ENCODE data around the gene VTN.
A peak's percentile ranks its signal among the peaks of the same experiment; 100 is the strongest.
"Not testable (repeated sequence)": the region's sequence is repeated elsewhere in the genome, so short reads cannot be mapped to it uniquely, and the experiment has no call there.

The VTN gene

GRCh38 chr17:28342313-28342712, 27.8 kb downstream of the VTN start:
- H3K4me3 ChIP-seq (ENCODE audit: low read length): no peak overlapping the region
- no peaks in the 10 kb centered on the region for H3K4me1 ChIP-seq (ENCODE audit: control insufficient read depth, insufficient read depth, low read length)
- WGBS (ENCODE audit: insufficient coverage, insufficient read length): no CpG with 5 or more reads among the region's 14 CpGs
- H3K9me3 ChIP-seq (ENCODE audit: control insufficient read depth, insufficient read depth, low read length): no peaks in the 10 kb centered on the region
- no peak overlapping the region for H3K27ac ChIP-seq (ENCODE audit: low read length)
- H3K36me3 ChIP-seq (ENCODE audit: control insufficient read depth, insufficient read depth, low read length): peaks cover 28% of the 10 kb centered on the region
- H3K27me3 ChIP-seq (ENCODE audit: control insufficient read depth, insufficient read depth, low read length): no peaks in the 10 kb centered on the region
- DNase-seq (ENCODE audit: low read depth, low spot score): no peak

DNA sequence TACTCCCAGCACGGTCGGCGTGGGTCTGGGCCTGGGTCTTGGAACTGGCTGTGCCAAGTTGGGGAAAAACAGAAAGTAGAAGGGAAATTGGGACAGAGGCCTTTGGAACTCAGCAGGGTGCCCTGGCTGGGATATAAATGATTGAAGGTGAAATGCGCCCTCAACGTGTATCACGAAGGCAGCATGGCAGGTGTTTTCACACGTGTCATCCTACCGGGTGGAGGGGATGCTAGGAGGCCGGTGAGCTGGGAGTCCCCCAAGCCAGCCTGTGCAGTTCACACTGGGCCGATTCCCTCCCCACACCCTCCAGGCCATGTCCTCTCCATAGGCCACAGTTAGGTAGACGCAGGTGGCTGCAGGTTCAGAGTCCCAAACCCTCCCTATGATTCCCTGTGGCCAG, 28.6 kb downstream of the VTN start:
- no peak for DNase-seq (ENCODE audit: low read depth, low spot score)
- Histone ChIP-seq H3K36me3 (ENCODE audit: control insufficient read depth, insufficient read depth, low read length) (peaks cover 28% of the 10 kb centered on the region), H3K27ac (ENCODE audit: low read length) (no peak overlapping the region), H3K9me3 (ENCODE audit: control insufficient read depth, insufficient read depth, low read length) (no peaks in the 10 kb centered on the region), H3K27me3 (ENCODE audit: control insufficient read depth, insufficient read depth, low read length) (no peaks in the 10 kb centered on the region), H3K4me3 (ENCODE audit: low read length) (no peak overlapping the region), H3K4me1 (ENCODE audit: control insufficient read depth, insufficient read depth, low read length) (no peaks in the 10 kb centered on the region)
- WGBS (ENCODE audit: insufficient coverage, insufficient read length): no CpG with 5 or more reads among the region's 11 CpGs

DNA sequence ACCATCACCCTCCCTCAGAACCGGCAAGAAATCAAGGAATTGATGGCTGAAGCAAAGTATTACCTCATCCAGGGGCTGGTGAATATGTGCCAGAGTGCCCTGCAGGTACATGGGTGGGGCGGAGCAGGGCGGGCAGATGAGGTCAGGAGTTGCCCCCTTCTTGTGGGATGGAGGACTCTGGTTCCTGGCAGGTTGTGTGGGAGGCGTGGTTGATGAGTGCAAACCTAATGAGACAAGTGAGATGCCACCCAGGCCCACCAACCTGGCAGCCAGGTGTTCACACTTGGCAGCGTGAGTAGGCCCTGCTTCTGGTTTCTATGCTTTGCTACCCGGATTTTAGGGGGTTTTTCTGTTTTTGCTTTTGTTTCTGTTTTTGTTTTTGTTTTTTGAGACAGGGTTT, 29.7 kb downstream of the VTN start:
- H3K27me3 ChIP-seq (ENCODE audit: control insufficient read depth, insufficient read depth, low read length): no peaks in the 10 kb centered on the region
- H3K9me3 ChIP-seq (ENCODE audit: control insufficient read depth, insufficient read depth, low read length): no peaks in the 10 kb centered on the region
- H3K36me3 ChIP-seq (ENCODE audit: control insufficient read depth, insufficient read depth, low read length): peaks cover 23% of the 10 kb centered on the region
- no peaks in the 10 kb centered on the region for H3K4me1 ChIP-seq (ENCODE audit: control insufficient read depth, insufficient read depth, low read length)
- no peak for DNase-seq (ENCODE audit: low read depth, low spot score)
- no peak overlapping the region for H3K27ac ChIP-seq (ENCODE audit: low read length)
- H3K4me3 ChIP-seq (ENCODE audit: low read length): no peak overlapping the region
- no CpG with 5 or more reads among the region's 6 CpGs for WGBS (ENCODE audit: insufficient coverage, insufficient read length)

GRCh38 chr17:28339431-28339830, 30.7 kb downstream of the VTN start:
- Histone ChIP-seq H3K27ac (ENCODE audit: low read length) (no peak overlapping the region), H3K4me3 (ENCODE audit: low read length) (no peak overlapping the region), H3K9me3 (ENCODE audit: control insufficient read depth, insufficient read depth, low read length) (no peaks in the 10 kb centered on the region), H3K36me3 (ENCODE audit: control insufficient read depth, insufficient read depth, low read length) (peaks cover 22% of the 10 kb centered on the region), H3K27me3 (ENCODE audit: control insufficient read depth, insufficient read depth, low read length) (no peaks in the 10 kb centered on the region), H3K4me1 (ENCODE audit: control insufficient read depth, insufficient read depth, low read length) (no peaks in the 10 kb centered on the region)
- no peak for DNase-seq (ENCODE audit: low read depth, low spot score)
- no CpG with 5 or more reads among the region's 15 CpGs for WGBS (ENCODE audit: insufficient coverage, insufficient read length)

DNA sequence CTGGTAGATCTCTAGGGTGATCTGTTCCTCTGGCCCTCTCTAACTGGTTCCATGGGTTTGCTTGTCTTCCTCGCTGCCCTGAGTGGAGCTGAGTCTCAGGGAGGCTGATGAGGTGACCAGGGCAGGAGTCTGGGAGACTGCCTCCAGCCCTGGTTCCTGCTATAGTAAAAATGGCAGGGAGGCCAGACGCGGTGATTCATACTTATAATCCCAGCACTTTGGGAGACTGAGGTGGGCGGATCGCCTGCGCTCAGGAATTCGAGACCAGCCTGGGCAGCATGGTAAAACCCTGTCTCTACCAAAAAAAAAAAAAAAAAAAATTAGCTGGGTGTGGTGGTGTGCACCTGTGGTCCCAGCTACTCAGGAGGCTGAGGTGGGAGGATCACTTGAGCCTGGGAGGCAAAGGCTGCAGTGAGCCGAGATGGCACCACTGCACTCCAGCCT, 31.3 kb downstream of the VTN start:
- WGBS (ENCODE audit: insufficient coverage, insufficient read length): no CpG with 5 or more reads among the region's 8 CpGs
- not testable (repeated sequence) for H3K27ac ChIP-seq (ENCODE audit: low read length)
- peaks cover 17% of the 10 kb centered on the region for H3K36me3 ChIP-seq (ENCODE audit: control insufficient read depth, insufficient read depth, low read length)

DNA sequence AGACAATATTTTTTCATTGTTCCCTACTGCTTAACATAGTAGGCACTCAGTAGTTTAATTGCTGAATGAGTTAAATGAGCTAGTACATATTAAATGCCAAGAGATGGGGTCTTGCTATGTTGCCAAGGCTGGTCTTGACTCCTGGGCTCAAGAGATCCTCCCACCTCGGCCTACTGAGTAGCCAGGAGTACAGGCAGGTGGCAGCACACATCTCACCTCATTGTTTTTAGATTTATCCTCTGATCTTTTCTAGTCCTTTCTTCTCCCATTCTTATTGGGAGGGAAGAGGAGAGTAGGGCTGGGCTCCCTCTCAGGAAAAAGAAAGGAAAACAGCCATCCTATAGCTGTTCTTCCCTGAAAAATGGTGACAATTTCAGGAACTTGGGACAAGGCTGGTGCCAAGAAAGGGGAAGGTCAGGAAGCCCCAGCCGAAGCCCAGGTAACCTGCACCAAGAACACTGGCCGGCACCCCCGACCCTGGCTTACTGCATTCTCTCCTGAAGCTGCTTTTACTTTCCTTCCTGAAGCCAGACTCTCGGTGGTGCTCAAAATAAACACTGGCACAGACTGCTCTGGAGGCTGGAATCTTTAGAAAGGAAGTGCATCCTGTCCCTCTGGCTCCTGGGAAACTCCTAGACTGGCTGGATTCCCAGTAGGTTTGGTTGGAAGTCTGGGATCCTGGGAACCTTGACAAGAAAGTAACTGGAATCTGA, 31.9 kb downstream of the VTN start:
- no peaks in the 10 kb centered on the region for H3K4me1 ChIP-seq (ENCODE audit: control insufficient read depth, insufficient read depth, low read length)
- no peaks in the 10 kb centered on the region for H3K9me3 ChIP-seq (ENCODE audit: control insufficient read depth, insufficient read depth, low read length)
- no CpG with 5 or more reads among the region's 5 CpGs for WGBS (ENCODE audit: insufficient coverage, insufficient read length)
- H3K4me3 ChIP-seq (ENCODE audit: low read length): no peak overlapping the region
- DNase-seq (ENCODE audit: low read depth, low spot score): no peak
- no peaks in the 10 kb centered on the region for H3K27me3 ChIP-seq (ENCODE audit: control insufficient read depth, insufficient read depth, low read length)
- H3K36me3 ChIP-seq (ENCODE audit: control insufficient read depth, insufficient read depth, low read length): peaks cover 15% of the 10 kb centered on the region
- no peak overlapping the region for H3K27ac ChIP-seq (ENCODE audit: low read length)

More for the DNA sequence above, 31.3 kb downstream of the VTN start:
- not testable (repeated sequence) for H3K27me3 ChIP-seq (ENCODE audit: control insufficient read depth, insufficient read depth, low read length); H3K4me3 ChIP-seq (ENCODE audit: low read length); H3K4me1 ChIP-seq (ENCODE audit: control insufficient read depth, insufficient read depth, low read length); DNase-seq (ENCODE audit: low read depth, low spot score); H3K9me3 ChIP-seq (ENCODE audit: control insufficient read depth, insufficient read depth, low read length)

DNA sequence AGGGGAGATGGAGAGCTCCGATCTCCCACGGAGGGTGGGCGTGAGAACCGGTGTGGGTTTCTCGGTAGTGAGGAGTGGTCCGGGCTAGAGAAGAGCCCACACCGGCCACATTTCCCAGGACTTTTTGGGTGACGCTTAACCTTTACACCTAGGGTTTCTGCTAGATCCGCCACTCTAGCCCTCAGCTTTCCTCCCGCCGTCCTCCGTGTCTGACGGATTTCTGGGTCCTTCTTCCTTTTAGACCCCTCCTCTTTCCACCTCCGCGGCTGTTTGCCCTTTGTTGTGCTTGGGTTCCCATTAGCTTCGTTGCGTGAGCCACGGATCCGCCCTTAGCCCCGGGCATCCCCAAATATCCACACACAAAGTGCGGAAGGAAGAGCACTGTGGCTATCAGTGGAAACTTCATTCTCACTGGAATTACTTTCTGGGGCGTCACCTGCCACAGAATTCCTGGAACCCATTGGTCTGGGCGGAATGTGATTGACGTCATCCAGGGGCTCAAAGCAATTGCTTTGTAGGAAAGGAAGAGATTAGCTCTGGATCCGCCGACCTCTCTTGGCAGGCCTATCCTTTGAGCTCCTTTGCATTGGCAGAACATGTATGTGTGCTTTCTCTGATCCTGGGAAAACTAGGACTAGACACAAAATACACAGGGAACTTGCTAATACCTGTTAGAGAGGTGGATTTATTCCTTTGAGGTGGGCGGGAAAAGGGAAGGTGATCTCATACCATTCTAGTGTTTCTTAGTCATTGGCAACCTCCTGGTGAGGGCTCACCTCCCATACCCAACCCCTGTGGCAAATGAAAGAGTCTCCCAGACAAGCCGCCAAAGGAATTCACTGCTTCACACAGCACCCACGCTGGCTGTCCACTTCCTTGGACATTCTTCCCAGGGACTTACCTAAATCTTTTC, 33.9 kb downstream of the VTN start:
- H3K36me3 ChIP-seq (ENCODE audit: control insufficient read depth, insufficient read depth, low read length): peaks cover 4% of the 10 kb centered on the region
- DNase-seq (ENCODE audit: low read depth, low spot score): peak; percentile 52
- no peaks in the 10 kb centered on the region for H3K4me1 ChIP-seq (ENCODE audit: control insufficient read depth, insufficient read depth, low read length)
- no CpG with 5 or more reads among the region's 29 CpGs for WGBS (ENCODE audit: insufficient coverage, insufficient read length)
- H3K9me3 ChIP-seq (ENCODE audit: control insufficient read depth, insufficient read depth, low read length): no peaks in the 10 kb centered on the region
- no peak overlapping the region for H3K27ac ChIP-seq (ENCODE audit: low read length)
- H3K4me3 ChIP-seq (ENCODE audit: low read length): peak overlapping the region; percentile 66
- H3K27me3 ChIP-seq (ENCODE audit: control insufficient read depth, insufficient read depth, low read length): no peaks in the 10 kb centered on the region

DNA sequence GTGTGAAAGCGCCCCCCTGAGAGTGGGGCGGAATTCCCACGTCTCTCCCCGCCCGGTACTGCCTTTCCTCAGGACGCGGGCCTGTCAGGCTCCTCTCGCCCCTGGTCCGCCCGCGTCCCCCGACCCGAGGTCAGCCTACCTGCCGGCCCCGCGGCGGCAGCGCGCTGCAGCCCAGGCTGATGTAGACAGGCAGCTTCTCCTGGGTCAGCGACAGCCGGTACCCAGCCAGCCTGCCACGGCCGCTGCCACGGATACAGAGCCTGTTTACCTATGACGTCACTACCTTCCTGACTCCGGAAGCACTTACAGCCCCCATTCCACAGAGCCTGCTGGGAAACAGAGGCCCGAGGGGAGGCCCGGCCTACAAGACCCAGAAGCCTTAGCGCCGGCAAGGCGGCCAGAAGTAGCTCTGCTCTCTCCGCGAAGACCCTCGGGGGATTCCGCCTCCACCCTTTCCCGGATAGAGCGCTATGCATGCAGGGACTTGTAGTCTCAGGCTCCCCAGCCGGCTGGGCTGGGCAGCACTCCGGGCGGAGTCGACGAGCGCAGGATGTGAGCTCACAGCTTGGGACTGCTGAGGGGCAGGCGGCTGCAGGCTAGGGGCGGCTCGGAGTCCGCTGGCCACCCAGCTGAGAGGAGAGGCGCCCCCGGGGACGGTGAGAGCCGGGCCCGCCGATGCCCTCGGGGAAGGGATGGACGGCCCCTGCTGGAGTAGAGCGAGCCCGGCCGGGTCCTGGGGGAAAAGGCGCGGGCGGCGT, 34.7 kb downstream of the VTN start, which contains the start of the genes IFT20 and TNFAIP1:
Gene IFT20 (minus strand): TSS at position 272 of the 758 bp plus-strand sequence. CDS start 3,487 bp downstream, outside the sequence.
Gene TNFAIP1 (plus strand): TSS at position 561 of the 758 bp plus-strand sequence. CDS start 3,761 bp downstream, outside the sequence.
- 0 out of 2 replicates have a peak, but pooled peaks cover 3% of the 10 kb centered on the region for H3K36me3 ChIP-seq (ENCODE audit: control insufficient read depth, insufficient read depth, low read length)
- H3K9me3 ChIP-seq (ENCODE audit: control insufficient read depth, insufficient read depth, low read length): no peaks in the 10 kb centered on the region
- peak; percentile 98 for DNase-seq (ENCODE audit: low read depth, low spot score)
- H3K27me3 ChIP-seq (ENCODE audit: control insufficient read depth, insufficient read depth, low read length): no peaks in the 10 kb centered on the region
- WGBS (ENCODE audit: insufficient coverage, insufficient read length): no CpG with 5 or more reads among the region's 62 CpGs
- H3K4me3 ChIP-seq (ENCODE audit: low read length): peak within 1 kb of the TSS; percentile 66
- no peaks in the 10 kb centered on the region for H3K4me1 ChIP-seq (ENCODE audit: control insufficient read depth, insufficient read depth, low read length)
- H3K27ac ChIP-seq (ENCODE audit: low read length): no peak within 1 kb of the TSS

DNA sequence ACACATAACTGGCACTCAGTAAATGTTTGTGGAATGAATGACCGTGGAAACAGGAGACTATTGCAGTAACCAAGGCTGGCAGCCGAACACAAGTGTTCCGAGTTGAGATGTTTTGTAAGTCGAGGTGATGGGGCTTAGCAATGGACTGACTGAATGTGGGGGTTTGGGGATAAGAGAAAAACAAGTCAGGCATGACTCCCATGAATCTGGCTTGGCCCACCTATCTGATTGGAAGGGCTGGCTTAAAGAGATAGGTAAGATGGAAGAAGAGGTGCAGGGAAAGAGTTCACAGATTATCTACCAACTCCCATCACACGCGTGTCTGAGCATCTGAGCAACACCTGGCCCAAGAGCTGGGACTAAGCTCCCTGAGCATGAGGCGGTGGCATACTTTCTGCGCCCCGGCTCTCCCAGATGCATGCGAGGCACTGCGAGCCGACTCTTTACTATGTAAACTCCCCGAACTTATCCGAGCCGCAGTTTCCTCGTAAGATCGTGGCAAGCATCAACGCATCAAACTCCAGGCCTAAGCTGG, 35.4 kb downstream of the VTN start:
- Histone ChIP-seq H3K4me3 (ENCODE audit: low read length) (peak overlapping the region; percentile 63), H3K4me1 (ENCODE audit: control insufficient read depth, insufficient read depth, low read length) (no peaks in the 10 kb centered on the region), H3K36me3 (ENCODE audit: control insufficient read depth, insufficient read depth, low read length) (0 out of 2 replicates have a peak, but pooled peaks cover 3% of the 10 kb centered on the region), H3K27ac (ENCODE audit: low read length) (no peak overlapping the region), H3K27me3 (ENCODE audit: control insufficient read depth, insufficient read depth, low read length) (no peaks in the 10 kb centered on the region), H3K9me3 (ENCODE audit: control insufficient read depth, insufficient read depth, low read length) (no peaks in the 10 kb centered on the region)
- DNase-seq (ENCODE audit: low read depth, low spot score): no peak
- no CpG with 5 or more reads among the region's 18 CpGs for WGBS (ENCODE audit: insufficient coverage, insufficient read length)

GRCh38 chr17:28334171-28334570, 35.9 kb downstream of the VTN start:
- H3K27ac ChIP-seq (ENCODE audit: low read length): no peak overlapping the region
- no peaks in the 10 kb centered on the region for H3K27me3 ChIP-seq (ENCODE audit: control insufficient read depth, insufficient read depth, low read length)
- WGBS (ENCODE audit: insufficient coverage, insufficient read length): no CpG with 5 or more reads among the region's 6 CpGs
- H3K4me1 ChIP-seq (ENCODE audit: control insufficient read depth, insufficient read depth, low read length): no peaks in the 10 kb centered on the region
- no peak overlapping the region for H3K4me3 ChIP-seq (ENCODE audit: low read length)
- no peak for DNase-seq (ENCODE audit: low read depth, low spot score)
- H3K36me3 ChIP-seq (ENCODE audit: control insufficient read depth, insufficient read depth, low read length): no peaks in the 10 kb centered on the region
- no peaks in the 10 kb centered on the region for H3K9me3 ChIP-seq (ENCODE audit: control insufficient read depth, insufficient read depth, low read length)
